HepG2 (cell line): Measurements from ENCODE around the gene HIRA. TPM values are rescaled to one million over a fixed set of nuclear protein-coding genes. Genes with fewer than 3 reads are reported as not detected.
"Not testable (repeated sequence)": the region's sequence is repeated elsewhere in the genome, so short reads cannot be mapped to it uniquely, and the experiment has no call there.

Source experiments
- ATAC-seq: fragments of 200-7000 bp; cut with Tn5 transposase; 3 replicates; pipeline ENCODE4 v1.9.1; 2020; ENCODE audit warnings: mild to moderate bottlenecking, moderate library complexity
- BruUV-seq: library from RNA; stranded (reverse); fragments of 400-500 nt; replicated peaks from 2 replicates; lab custom pipeline; 2021; lab: Mats Ljungman, UMichigan
- CTCF ChIA-PET: fragments of 300-600 bp; formaldehyde crosslinking; extraction: SDS; loops from one replicate; lab custom pipeline; 2021; ENCODE audit warnings: low total read pairs, inconsistent platforms, low intra/inter-chr PET ratio; lab: Yijun Ruan, JAX
- POLR2A ChIA-PET: fragments of 350-600 bp; sonication (Branson Sonifier 250); formaldehyde crosslinking; loops from one replicate; lab custom pipeline; 2020; ENCODE audit warnings: antibody characterized with exemption, inconsistent platforms; lab: Yijun Ruan, JAX
- DNase-seq: peaks from one replicate; pipeline ENCODE4 v3.0.0-alpha.2; 2015; ENCODE audit warnings: low spot score
- FAIRE-seq: peaks from 3 replicates; lab custom pipeline; 2011; peaks lifted over from hg19 to GRCh38; lab: Jason Lieb, UNC
- H2AFZ ChIP-seq: one replicate; pipeline ENCODE4 v1.6.1; 2011; ENCODE audit warnings: low read length, inconsistent platforms
- H3K27ac ChIP-seq: fragments of 300-600 bp; 3 replicates; pipeline ENCODE4 v1.8.0; 2011; ENCODE audit warnings: mixed run types, mild to moderate bottlenecking, mixed read lengths, low read length, inconsistent platforms; ENCODE audit not compliant: insufficient read depth; ENCODE audit errors: extremely low read length
- H3K27me3 ChIP-seq, 2 experiments: fragments of 200-600 bp in 1 of 2; 2 replicates in 1 of 2; 3 replicates in 1 of 2; pipeline versions ENCODE4 v1.6.0 to v1.8.0; 2011; ENCODE audit warnings: low read length in 2 of 2, mild to moderate bottlenecking in 2 of 2, moderate library complexity in 2 of 2, inconsistent platforms in 1 of 2; ENCODE audit not compliant: insufficient read depth in 2 of 2, control insufficient read depth in 1 of 2
- H3K36me3 ChIP-seq, 2 experiments: fragments of 200-600 bp in 1 of 2; replicated peaks in 1 of 2; 2 replicates in 1 of 2; 3 replicates in 1 of 2; pipeline versions ENCODE4 v1.5.1 to v1.8.0; 2011; ENCODE audit warnings: low read length in 2 of 2, inconsistent platforms in 1 of 2; ENCODE audit not compliant: insufficient read depth in 2 of 2, control insufficient read depth in 1 of 2
- H3K4me1 ChIP-seq: 2 replicates; pipeline ENCODE4 v1.5.1; 2012; ENCODE audit warnings: low read length, inconsistent platforms; ENCODE audit not compliant: insufficient read depth
- H3K4me2 ChIP-seq: 2 replicates; pipeline ENCODE4 v1.6.0; 2011; ENCODE audit warnings: low read depth, low read length, inconsistent platforms
- H3K4me3 ChIP-seq, 3 experiments: fragments of 200-600 bp in 1 of 3; sonication (generic), shearing (Covaris generic) in 1 of 3; replicated peaks in 1 of 3; 2 replicates each; pipeline ENCODE4 v1.5.1; 2011 to 2016; ENCODE audit warnings: low read length in 3 of 3, inconsistent platforms in 2 of 3, low read depth in 2 of 3, mild to moderate bottlenecking in 2 of 3, control low read depth in 1 of 3, mixed read lengths in 1 of 3; ENCODE audit not compliant: insufficient read depth in 1 of 3
- H3K79me2 ChIP-seq: one replicate; pipeline ENCODE4 v1.6.1; 2011; ENCODE audit warnings: low read length, inconsistent platforms; ENCODE audit not compliant: insufficient read depth
- H3K9ac ChIP-seq: 2 replicates; pipeline ENCODE4 v1.6.0; 2011; ENCODE audit warnings: mild to moderate bottlenecking, low read depth, low read length, inconsistent platforms; ENCODE audit not compliant: insufficient read depth
- H3K9me3 ChIP-seq: 2 replicates; pipeline ENCODE4 v1.5.1; 2012; ENCODE audit warnings: mild to moderate bottlenecking, low read length
- H4K20me1 ChIP-seq: 2 replicates; pipeline ENCODE4 v1.6.0; 2011; ENCODE audit warnings: inconsistent platforms, mild to moderate bottlenecking, low read length, moderate library complexity; ENCODE audit not compliant: insufficient read depth
- FOXC1 ChIP-seq: sonication (generic); formaldehyde crosslinking; IDR thresholded peaks from 2 replicates; pipeline ENCODE4 v1.8.0; 2022; ENCODE audit warnings: mild to moderate bottlenecking, missing genetic modification reagents, borderline replicate concordance
- TFAP4 ChIP-seq: sonication (generic); IDR thresholded peaks from 2 replicates; pipeline ENCODE4 v1.6.1; 2016; ENCODE audit warnings: low read depth, borderline replicate concordance
- WGBS: methylation state at CpG from one replicate; pipeline ENCODE4 v1.1.6; 2017; ENCODE audit warnings: low lambda C conversion rate; 5-methylcytosine and 5-hydroxymethylcytosine counted together
- in situ Hi-C: cut with HindIII; loops from 2 replicates; pipeline ENCODE4 v1.10.0; 2017; ENCODE audit warnings: low pct_unique_long_range_greater_than_20kb; ENCODE audit not compliant: extremely low pct_ligation_motif_present
- intact Hi-C: fragments of 100-400 bp; cut with micrococcal nuclease; formaldehyde crosslinking; loops from one replicate; pipeline ENCODE4 v1.10.0; 2022; ENCODE audit not compliant: unreplicated experiment
- polyA plus RNA-seq, 8 experiments: library from polyadenylated mRNA; depleted of rRNA in 3 of 8; stranded (reverse) in 7 of 8; unstranded in 1 of 8; fragments of >200 nt; fragmentation: Illumina TruSeq in 4 of 8; extraction: Trizol in 4 of 8; gene quantifications; 2 replicates each; pipeline versions ENCODE4 v1.2.1 to v1.2.3, GENCODE V29; 2011 to 2016; ENCODE audit warnings: low read depth in 4 of 8, missing spikeins in 1 of 8, mixed read lengths in 1 of 8; ENCODE audit not compliant: insufficient read depth in 1 of 8
- total RNA-seq, 5 experiments: library from RNA; depleted of rRNA; stranded (reverse); fragments of >200 nt; fragmentation: Illumina TruSeq; extraction: Trizol; gene quantifications; 2 replicates each; pipeline ENCODE4 v1.2.3, GENCODE V29; 2016; ENCODE audit warnings: low read depth in 1 of 5

HIRA gene
- total and polyA plus RNA-seq, 2 of the 13 experiments (the other 11 are each of a cell fraction or from before 2014, with no cell fraction given): 21.5 to 29.2 TPM

GRCh38 chr22:19446603-19447329 is 15.2 kb upstream of the HIRA start (continued):
- TF ChIP-seq TFAP4 (peak; percentile 52; the same call in 1 of the 2 replicates), FOXC1 (CRISPR knock-in tag) (no peak)

GRCh38 chr22:19445279-19445982 is 13.9 kb upstream of the HIRA start:
- Histone ChIP-seq H3K79me2 (peaks cover 39% of the 10 kb centered on the region), H3K4me1 (peaks cover 40% of the 10 kb centered on the region), H3K36me3 (peaks cover 8 to 39% of the 10 kb centered on the region in 2 experiments; a peak in 4 of 5 replicates)
- DNase-seq, H2AFZ ChIP-seq, H3K4me3 ChIP-seq, in situ Hi-C loops, H3K9ac ChIP-seq, ATAC-seq, H3K4me2 ChIP-seq, H3K27ac ChIP-seq, CTCF ChIA-PET, FAIRE-seq, BruUV-seq, intact Hi-C loops, H4K20me1 ChIP-seq, H3K27me3 ChIP-seq, H3K9me3 ChIP-seq: not testable (repeated sequence)
- 96% methylated on average over 9 of the region's 9 CpGs for WGBS
- POLR2A ChIA-PET: interaction anchor here (3.4 kb wide), 1 partner anchor 13 kb away, joined by 23 read pairs; the partner anchor contains the start of genes HIRA and MRPL40
